ENCODE measurements around the gene SYNE1. TPM values are rescaled to one million over a fixed set of nuclear protein-coding genes. Genes with fewer than 3 reads are reported as not detected.

SYNE1 gene
- total and polyA plus RNA-seq, 10 of the 15 experiments (the other 5 are each of a cell fraction or from before 2014, with no cell fraction given), result 2.3 to 28.7 (median 14.1) TPM

DNA sequence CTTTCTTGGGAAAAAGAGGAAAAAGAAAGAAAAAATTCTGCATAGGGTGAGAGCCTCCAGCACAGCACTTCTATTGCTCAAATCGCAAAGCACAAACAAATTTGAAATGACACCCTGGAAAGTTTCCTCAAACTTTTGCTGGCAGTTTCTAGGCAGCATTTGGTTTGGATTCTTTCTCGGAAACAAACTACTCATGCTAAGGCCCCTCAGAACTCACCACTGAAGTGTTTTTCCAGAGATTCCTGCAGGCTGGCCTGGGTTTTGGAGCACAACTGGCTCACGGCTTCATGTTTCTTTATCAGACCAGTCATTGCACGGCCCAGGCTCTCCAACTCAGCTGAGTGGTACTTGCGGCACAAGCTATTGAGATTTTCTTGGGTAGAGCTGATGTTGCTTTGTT, 237.8 kb downstream of the SYNE1 start:
- no peak overlapping the region for H3K9ac ChIP-seq (ENCODE audit: control insufficient read depth, insufficient read depth, low read length)
- ChIA-PET RAD21 (ENCODE audit: unreplicated experiment) (no interaction called here), SMC1A (ENCODE audit: uncharacterized antibody, unreplicated experiment) (interaction anchor here (1.2 kb wide), 1 partner anchor 17 kb away, joined by 3 read pairs; no protein-coding TSS in a partner anchor), POLR2A (no interaction called here), CTCF (no interaction called here)
- no peaks in the 10 kb centered on the region for H3K36me3 ChIP-seq (ENCODE audit: control insufficient read depth in 2 of 2, insufficient read depth in 2 of 2, low read length in 1 of 2)
- no peak overlapping the region for H3K4me3 ChIP-seq
- no peak for DNase-seq (ENCODE audit: low read depth, low spot score)
- no peaks in the 10 kb centered on the region for H3K79me2 ChIP-seq (ENCODE audit: control insufficient read depth, insufficient read depth, low read length)
- no peaks in the 10 kb centered on the region for H4K20me1 ChIP-seq (ENCODE audit: control insufficient read depth, insufficient read depth)
- H3K4me2 ChIP-seq (ENCODE audit: control insufficient read depth, insufficient read depth), result no peak overlapping the region
- no peaks in the 10 kb centered on the region for H3K9me3 ChIP-seq (replicated peaks; ENCODE audit: control insufficient read depth, insufficient read depth, low read length)
- H3K27me3 ChIP-seq (replicated peaks in 1 of 2; ENCODE audit: control insufficient read depth in 2 of 2, insufficient read depth in 2 of 2, low read length in 1 of 2), result no peaks in the 10 kb centered on the region
- intact Hi-C loops (cut with micrococcal nuclease; ENCODE audit: unreplicated experiment) (no loop called here), in situ Hi-C loops (cut with MboI) (no loop called here)
- H3K4me1 ChIP-seq (ENCODE audit: control insufficient read depth, insufficient read depth, low read length), result no peaks in the 10 kb centered on the region
- TF ChIP-seq EP300 (IDR thresholded peaks at IDR 0.05; ENCODE audit: borderline replicate concordance in 1 of 2, control insufficient read depth in 1 of 2, low read depth in 2 of 2, low read length in 2 of 2) (no peak), RUNX3 (IDR thresholded peaks at IDR 0.05; ENCODE audit: low read length) (no peak), MXI1 (IDR thresholded peaks at IDR 0.05; ENCODE audit: low read depth, low read length) (no peak), RAD21 (IDR thresholded peaks at IDR 0.05; ENCODE audit: insufficient read depth, low read depth, low read length) (no peak), KAT2A (conservative IDR thresholded peaks at IDR 0.05; ENCODE audit: control insufficient read depth, low read depth, low read length) (no peak), SREBF2 (IDR thresholded peaks at IDR 0.05; ENCODE audit: low read length) (no peak), FOS (IDR thresholded peaks at IDR 0.05; ENCODE audit: borderline replicate concordance, extremely low read depth, insufficient read length) (no peak), EZH2 (IDR thresholded peaks at IDR 0.05; ENCODE audit: borderline replicate concordance, control insufficient read depth, low read depth, low read length) (no peak), GABPA (IDR thresholded peaks at IDR 0.05; ENCODE audit: low read depth) (no peak), BCL11A (IDR thresholded peaks at IDR 0.05; ENCODE audit: low read depth, low read length) (no peak), RAD51 (IDR thresholded peaks at IDR 0.05) (no peak), MEF2B (IDR thresholded peaks at IDR 0.05; ENCODE audit: partially characterized antibody, poor library complexity, severe bottlenecking) (no peak), TAF1 (IDR thresholded peaks at IDR 0.05; ENCODE audit: borderline replicate concordance, low read depth, low read length) (no peak), KDM1A (IDR thresholded peaks at IDR 0.05; ENCODE audit: borderline replicate concordance) (no peak), MYC (IDR thresholded peaks at IDR 0.05; ENCODE audit: insufficient read depth, insufficient read length, insufficient replicate concordance, low read length, severe bottlenecking) (no peak)
- TF ChIP-seq, protein P1, sequence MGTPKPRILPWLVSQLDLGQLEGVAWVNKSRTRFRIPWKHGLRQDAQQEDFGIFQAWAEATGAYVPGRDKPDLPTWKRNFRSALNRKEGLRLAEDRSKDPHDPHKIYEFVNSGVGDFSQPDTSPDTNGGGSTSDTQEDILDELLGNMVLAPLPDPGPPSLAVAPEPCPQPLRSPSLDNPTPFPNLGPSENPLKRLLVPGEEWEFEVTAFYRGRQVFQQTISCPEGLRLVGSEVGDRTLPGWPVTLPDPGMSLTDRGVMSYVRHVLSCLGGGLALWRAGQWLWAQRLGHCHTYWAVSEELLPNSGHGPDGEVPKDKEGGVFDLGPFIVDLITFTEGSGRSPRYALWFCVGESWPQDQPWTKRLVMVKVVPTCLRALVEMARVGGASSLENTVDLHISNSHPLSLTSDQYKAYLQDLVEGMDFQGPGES (IDR thresholded peaks at IDR 0.05), result no peak
- TF ChIP-seq, protein P2, sequence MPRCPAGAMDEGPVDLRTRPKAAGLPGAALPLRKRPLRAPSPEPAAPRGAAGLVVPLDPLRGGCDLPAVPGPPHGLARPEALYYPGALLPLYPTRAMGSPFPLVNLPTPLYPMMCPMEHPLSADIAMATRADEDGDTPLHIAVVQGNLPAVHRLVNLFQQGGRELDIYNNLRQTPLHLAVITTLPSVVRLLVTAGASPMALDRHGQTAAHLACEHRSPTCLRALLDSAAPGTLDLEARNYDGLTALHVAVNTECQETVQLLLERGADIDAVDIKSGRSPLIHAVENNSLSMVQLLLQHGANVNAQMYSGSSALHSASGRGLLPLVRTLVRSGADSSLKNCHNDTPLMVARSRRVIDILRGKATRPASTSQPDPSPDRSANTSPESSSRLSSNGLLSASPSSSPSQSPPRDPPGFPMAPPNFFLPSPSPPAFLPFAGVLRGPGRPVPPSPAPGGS (IDR thresholded peaks at IDR 0.05; ENCODE audit: borderline replicate concordance, insufficient read depth, low read depth, low read length, poor library complexity, severe bottlenecking), result no peak
- TF ChIP-seq, protein P3, sequence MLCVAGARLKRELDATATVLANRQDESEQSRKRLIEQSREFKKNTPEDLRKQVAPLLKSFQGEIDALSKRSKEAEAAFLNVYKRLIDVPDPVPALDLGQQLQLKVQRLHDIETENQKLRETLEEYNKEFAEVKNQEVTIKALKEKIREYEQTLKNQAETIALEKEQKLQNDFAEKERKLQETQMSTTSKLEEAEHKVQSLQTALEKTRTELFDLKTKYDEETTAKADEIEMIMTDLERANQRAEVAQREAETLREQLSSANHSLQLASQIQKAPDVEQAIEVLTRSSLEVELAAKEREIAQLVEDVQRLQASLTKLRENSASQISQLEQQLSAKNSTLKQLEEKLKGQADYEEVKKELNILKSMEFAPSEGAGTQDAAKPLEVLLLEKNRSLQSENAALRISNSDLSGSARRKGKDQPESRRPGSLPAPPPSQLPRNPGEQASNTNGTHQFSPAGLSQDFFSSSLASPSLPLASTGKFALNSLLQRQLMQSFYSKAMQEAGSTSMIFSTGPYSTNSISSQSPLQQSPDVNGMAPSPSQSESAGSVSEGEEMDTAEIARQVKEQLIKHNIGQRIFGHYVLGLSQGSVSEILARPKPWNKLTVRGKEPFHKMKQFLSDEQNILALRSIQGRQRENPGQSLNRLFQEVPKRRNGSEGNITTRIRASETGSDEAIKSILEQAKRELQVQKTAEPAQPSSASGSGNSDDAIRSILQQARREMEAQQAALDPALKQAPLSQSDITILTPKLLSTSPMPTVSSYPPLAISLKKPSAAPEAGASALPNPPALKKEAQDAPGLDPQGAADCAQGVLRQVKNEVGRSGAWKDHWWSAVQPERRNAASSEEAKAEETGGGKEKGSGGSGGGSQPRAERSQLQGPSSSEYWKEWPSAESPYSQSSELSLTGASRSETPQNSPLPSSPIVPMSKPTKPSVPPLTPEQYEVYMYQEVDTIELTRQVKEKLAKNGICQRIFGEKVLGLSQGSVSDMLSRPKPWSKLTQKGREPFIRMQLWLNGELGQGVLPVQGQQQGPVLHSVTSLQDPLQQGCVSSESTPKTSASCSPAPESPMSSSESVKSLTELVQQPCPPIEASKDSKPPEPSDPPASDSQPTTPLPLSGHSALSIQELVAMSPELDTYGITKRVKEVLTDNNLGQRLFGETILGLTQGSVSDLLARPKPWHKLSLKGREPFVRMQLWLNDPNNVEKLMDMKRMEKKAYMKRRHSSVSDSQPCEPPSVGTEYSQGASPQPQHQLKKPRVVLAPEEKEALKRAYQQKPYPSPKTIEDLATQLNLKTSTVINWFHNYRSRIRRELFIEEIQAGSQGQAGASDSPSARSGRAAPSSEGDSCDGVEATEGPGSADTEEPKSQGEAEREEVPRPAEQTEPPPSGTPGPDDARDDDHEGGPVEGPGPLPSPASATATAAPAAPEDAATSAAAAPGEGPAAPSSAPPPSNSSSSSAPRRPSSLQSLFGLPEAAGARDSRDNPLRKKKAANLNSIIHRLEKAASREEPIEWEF (IDR thresholded peaks at IDR 0.05; ENCODE audit: insufficient replicate concordance, low read depth, low read length), result no peak
- no peak overlapping the region for H2AFZ ChIP-seq (ENCODE audit: control insufficient read depth, low read depth, low read length)
- no peak for ATAC-seq
- WGBS (ENCODE audit: insufficient coverage, insufficient replicate concordance, low lambda C conversion rate, missing lambda C conversion rate), result 72% methylated on average over 5 of the region's 5 CpGs
- no peak for FAIRE-seq
- no peak overlapping the region for H3K27ac ChIP-seq (ENCODE audit: control insufficient read depth, insufficient read depth)
- BruUV-seq (replicated peaks), result no TSS peak
